Bronchial smooth muscle cell (primary cell): ENCODE measurements around the gene ARPC4. TPM values are rescaled to one million over a fixed set of nuclear protein-coding genes. Genes with fewer than 3 reads are reported as not detected.

Experiments
- total RNA-seq: library from RNA; depleted of rRNA; stranded (reverse); fragments of >200 nt; gene quantifications from 2 replicates; pipeline ENCODE4 v1.2.1, GENCODE V29; 2014

Gene ARPC4
- 168 and 191 TPM in 2 replicates for total RNA-seq

DNA sequence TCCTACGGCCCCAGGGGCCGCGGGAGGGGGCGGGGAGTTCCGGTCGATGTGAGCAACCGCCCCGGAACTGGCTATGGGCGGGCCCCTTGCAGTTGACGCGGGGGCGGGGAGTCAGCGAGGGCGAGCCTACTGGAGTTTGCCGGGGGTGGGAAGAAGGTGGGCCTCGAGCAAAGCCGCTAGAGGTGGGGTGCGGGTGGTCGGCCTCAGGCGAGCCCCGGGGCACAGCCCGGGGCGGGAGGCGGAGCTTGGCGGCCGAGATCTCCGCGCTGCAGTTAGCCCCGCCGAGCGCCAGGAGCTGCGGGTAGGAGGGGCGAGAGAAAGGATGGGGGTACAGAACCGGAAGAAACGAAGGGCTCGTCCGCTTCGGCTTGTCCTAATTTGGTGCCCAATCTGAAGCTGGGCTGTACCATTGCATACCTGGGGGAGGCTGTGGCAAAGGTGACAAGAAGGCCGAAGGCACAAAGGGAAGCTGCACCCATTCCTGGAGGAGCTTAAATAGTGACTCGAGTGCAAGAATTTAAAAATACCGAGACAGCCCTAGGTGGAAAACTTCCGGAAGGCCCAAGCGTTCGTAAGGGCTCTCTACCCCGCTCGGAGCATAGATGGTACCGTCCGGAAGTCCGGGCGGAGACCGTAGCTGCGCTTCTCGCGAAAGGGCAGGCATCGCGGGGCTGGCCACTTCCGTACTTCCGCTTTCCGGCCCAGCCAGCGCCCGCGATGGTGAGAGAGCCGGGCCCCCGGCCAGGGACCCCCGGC is at the start of gene ARPC4, which contains the start of gene TADA3:
ARPC4 (plus strand) TSS at position 678 of the 756 bp plus-strand sequence; CDS start at position 718, 40 bp downstream.
TADA3 (minus strand) TSS at position 69 of the 756 bp plus-strand sequence. CDS start 1,007 bp downstream, outside the sequence.

DNA sequence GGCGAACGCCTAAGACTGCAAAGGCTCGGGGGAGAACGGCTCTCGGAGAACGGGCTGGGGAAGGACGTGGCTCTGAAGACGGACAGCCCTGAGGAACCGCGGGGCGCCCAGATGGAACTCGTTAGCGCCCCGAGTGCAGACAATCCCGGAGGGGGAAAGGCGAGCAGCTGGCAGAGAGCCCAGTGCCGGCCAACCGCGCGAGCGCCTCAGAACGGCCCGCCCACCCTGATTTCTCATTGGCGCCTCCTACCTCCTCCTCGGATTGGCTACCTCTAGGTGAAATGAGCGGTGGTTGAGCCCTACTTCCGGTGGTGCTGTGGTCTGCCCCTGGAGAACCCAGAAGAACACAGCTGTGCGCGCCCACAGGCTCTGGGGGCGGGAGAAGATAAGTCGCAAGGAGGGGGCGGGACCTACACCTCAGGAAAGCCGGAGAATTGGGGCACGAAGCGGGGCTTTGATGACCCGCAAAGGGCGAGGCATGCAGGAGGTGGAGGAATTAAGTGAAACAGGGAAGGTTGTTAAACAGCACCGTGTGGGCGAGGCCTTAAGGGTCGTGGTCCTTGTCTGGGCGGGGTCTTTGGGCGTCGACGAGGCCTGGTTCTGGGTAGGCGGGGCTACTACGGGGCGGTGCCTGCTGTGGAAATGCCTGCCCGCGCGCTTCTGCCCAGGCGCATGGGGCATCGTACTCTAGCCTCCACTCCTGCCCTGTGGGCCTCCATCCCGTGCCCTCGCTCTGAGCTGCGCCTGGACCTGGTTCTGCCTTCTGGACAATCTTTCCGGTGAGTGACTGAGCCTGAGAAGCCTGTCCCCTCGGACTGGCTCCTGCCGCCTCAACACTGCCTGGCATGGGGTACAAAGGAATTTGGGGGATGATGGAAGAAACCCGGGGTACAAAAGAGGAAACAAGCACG is 43.0 kb upstream of the ARPC4 start, which contains the start of gene OGG1:
OGG1 (plus strand) TSS at position 308 of the 911 bp plus-strand sequence; CDS start at position 643, 335 bp downstream.

DNA sequence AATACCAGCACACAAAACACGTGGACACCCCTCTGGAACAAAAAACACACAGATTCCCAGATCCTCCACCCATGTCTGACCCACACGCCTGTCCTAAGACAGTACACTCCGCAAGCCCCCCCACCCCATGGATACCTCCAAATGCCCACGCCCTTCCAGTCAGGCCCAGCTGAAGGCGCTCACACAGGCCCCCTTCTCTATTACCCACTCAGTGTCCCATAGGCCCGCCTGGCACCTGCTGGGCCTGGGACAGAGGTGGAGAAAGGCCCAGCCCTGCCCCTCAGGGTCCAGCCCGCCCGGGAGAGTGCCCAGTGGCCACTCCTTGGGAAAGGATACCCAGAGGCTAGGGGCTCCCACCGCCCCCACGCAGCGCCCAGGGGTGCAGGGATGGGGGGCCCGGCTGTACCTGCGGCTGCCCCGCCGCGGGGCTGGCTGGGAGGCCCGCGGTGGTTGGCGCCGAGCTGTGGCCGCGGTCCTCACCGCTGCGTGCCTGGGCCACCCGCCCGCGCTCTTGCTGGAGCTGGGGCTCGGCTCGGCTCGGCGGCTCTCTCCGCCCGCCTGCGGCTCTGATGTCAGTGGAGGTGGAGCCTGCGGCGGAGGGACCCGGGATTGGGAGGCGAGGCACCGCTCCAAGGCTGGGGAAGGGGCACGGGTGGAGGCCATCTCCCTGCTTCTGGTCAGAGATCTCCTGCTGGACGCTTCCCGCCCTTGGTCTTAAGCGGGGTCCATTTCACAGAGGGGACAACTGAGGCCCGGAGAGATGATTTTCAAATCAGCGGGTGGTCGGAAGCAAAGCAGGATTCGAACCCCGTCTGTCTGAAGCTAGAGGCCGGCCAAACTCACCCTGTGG is 23.2 kb upstream of the ARPC4 start, which contains the start of gene CAMK1:
CAMK1 (minus strand) TSS at position 522 of the 850 bp plus-strand sequence. CDS start 2,198 bp downstream, outside the sequence.

DNA sequence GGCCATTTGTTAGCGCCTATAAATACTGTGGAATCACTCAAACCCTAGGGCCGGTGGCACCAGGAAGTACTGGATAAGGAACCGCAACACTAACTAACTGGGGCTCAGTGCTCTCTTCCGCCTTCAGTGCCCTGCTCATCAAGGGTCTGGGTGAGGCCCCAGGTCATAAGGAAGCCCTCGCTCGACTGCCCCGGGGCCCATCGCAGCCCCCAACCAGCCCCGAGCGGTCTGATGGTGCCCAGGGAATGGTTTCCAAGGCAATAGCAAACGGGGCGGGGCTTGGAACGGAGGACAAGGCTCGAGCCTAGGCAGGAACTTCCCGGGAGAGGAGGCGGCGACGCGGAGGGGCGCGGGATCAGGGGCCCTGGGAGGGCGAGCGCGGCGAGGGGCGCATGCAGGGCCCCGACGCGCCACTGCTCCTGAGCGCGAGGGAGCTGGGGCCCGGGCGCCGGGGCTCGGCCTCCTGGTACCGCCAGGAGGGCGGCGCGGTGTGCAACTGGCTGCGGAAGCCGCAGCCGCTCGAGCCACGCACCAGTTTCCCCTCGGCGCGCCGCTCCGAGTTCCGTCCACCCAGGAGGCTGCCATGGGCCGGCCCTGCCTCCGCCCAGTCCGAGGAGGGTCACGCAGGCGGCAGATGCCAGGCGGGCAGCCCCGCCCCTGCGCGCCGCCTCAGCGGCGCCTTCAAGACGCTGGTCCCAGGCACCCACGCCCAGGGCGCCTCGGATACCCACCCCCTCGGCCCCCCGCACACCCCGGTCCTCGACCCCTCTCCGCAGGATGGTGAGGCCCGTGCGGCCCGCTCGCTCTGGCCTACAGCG is 16.9 kb downstream of the ARPC4 start, which contains the start of gene TTLL3:
TTLL3 (plus strand) TSS at position 648 of the 818 bp plus-strand sequence. CDS start 400 bp downstream, outside the sequence.

DNA sequence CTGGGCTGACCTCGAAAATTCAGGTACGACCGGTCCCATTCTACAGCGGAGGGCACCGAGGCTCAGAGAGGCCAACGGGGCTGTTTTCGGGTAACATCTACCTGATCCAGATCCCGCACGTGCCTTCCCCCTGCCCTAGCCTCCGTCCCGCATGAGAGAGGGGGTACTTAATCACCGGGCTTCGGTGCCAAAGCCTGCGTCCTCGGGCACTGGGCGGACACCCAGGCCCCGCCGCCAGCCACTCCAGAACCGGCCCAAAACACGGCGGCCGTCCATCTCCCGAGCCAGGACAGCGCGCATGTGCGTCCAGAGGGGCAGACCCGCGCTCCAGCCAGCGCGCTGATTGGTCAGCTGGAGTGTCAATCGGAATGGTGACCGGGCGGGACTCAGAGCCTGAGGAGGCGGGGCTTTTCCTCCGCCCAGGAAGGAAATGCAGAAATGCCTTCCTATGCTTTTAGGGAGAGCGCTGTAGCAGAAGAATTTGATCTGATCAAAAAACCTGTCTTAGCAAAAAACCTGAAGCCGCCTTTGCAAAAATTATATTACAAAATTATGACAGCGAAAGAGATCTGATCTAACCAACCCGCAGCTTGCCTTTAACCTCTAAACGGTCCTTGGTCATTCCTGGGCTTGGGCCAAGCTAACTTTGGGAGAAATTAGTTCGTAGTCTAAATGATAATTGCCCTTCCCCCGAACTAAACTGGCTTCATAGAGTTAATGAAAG is 51.0 kb downstream of the ARPC4 start, which contains the start of gene RPUSD3:
RPUSD3 (minus strand) TSS at position 294 of the 724 bp plus-strand sequence; CDS start at position 276, 18 bp downstream.

Other genes with a start within 250 kb of the ARPC4 start
- under 0.01 TPM in 2 replicates for gene LHFPL4, start 239.3 kb upstream of the ARPC4 start, total RNA-seq
- gene MTMR14, start 143.6 kb upstream of the ARPC4 start, total RNA-seq: 30.1 and 39.3 TPM in 2 replicates
- gene CPNE9, start 89.2 kb upstream of the ARPC4 start, total RNA-seq: under 0.01 TPM in 1 of 2 replicates, not detected in the other
- gene BRPF1, start 61.3 kb upstream of the ARPC4 start, total RNA-seq: 10.1 and 14.3 TPM in 2 replicates
- 23.5 and 24.7 TPM in 2 replicates for gene OGG1, start 43.1 kb upstream of the ARPC4 start, total RNA-seq
- 38.5 and 52.0 TPM in 2 replicates for gene CAMK1, start 23.1 kb upstream of the ARPC4 start, total RNA-seq
- 39.2 and 62.9 TPM in 2 replicates for gene TADA3, start 609 bp upstream of the ARPC4 start, total RNA-seq
- gene TTLL3, start 17.2 kb downstream of the ARPC4 start, total RNA-seq: 20.3 and 43.4 TPM in 2 replicates
- 19.5 and 19.7 TPM in 2 replicates for gene RPUSD3, start 50.9 kb downstream of the ARPC4 start, total RNA-seq
- not detected in 2 replicates for gene CIDEC, start 87.2 kb downstream of the ARPC4 start, total RNA-seq
- 26.3 and 43.4 TPM in 2 replicates for gene JAGN1, start 97.5 kb downstream of the ARPC4 start, total RNA-seq
- gene IL17RE, start 109.8 kb downstream of the ARPC4 start, total RNA-seq: 0.52 and 0.63 TPM in 2 replicates
- gene IL17RC, start 124.0 kb downstream of the ARPC4 start, total RNA-seq: 25.4 and 37.8 TPM in 2 replicates
- 20.0 and 45.3 TPM in 2 replicates for gene CRELD1, start 140.8 kb downstream of the ARPC4 start, total RNA-seq
- 1.9 and 3.0 TPM in 2 replicates for gene PRRT3, start 159.3 kb downstream of the ARPC4 start, total RNA-seq
- 67.1 and 70.9 TPM in 2 replicates for gene EMC3, start 193.8 kb downstream of the ARPC4 start, total RNA-seq
- 1.0 and 3.6 TPM in 2 replicates for gene FANCD2, start 233.4 kb downstream of the ARPC4 start, total RNA-seq